Measurements from ENCODE around the gene ADPRS.

ADPRS gene

GRCh38 chr1:36085126-36085525 lies 3.6 kb upstream of the ADPRS start:
- DNase-seq (ENCODE audit: extremely low read depth, insufficient read length), result no peak
- H3K4me3 ChIP-seq (replicated peaks; ENCODE audit: low read depth, low read length), result no peak overlapping the region
- no peak for TF ChIP-seq CTCF (IDR thresholded peaks at IDR 0.05; ENCODE audit: insufficient read depth, low read length, poor library complexity, severe bottlenecking)
- no peaks in the 10 kb centered on the region for H3K36me3 ChIP-seq (ENCODE audit: control insufficient read depth, insufficient read depth, low read length)
- no peaks in the 10 kb centered on the region for H3K27me3 ChIP-seq (replicated peaks; ENCODE audit: control insufficient read depth, insufficient read depth, low read length)

- Histone ChIP-seq H3K27me3 (replicated peaks; ENCODE audit: control insufficient read depth, insufficient read depth, low read length) (no peaks in the 10 kb centered on the region), H3K36me3 (ENCODE audit: control insufficient read depth, insufficient read depth, low read length) (no peaks in the 10 kb centered on the region), H3K4me3 (replicated peaks; ENCODE audit: low read depth, low read length) (no peak overlapping the region)
- no peak for DNase-seq (ENCODE audit: extremely low read depth, insufficient read length)
- TF ChIP-seq CTCF (IDR thresholded peaks at IDR 0.05; ENCODE audit: insufficient read depth, low read length, poor library complexity, severe bottlenecking), result no peak
These were observed 2.8 kb upstream of the ADPRS start for GRCh38 chr1:36085686-36086526.

- H3K36me3 ChIP-seq (ENCODE audit: control insufficient read depth, insufficient read depth, low read length), result peaks cover 3% of the 10 kb centered on the region
- H3K4me3 ChIP-seq (replicated peaks; ENCODE audit: low read depth, low read length), result no peak overlapping the region
- no peak for TF ChIP-seq CTCF (IDR thresholded peaks at IDR 0.05; ENCODE audit: insufficient read depth, low read length, poor library complexity, severe bottlenecking)
- H3K27me3 ChIP-seq (replicated peaks; ENCODE audit: control insufficient read depth, insufficient read depth, low read length), result no peaks in the 10 kb centered on the region
- DNase-seq (ENCODE audit: extremely low read depth, insufficient read length), result no peak
These were observed 2.0 kb upstream of the ADPRS start for GRCh38 chr1:36086529-36087232.

GRCh38 chr1:36087233-36088123 lies 1.2 kb upstream of the ADPRS start:
- no peak overlapping the region for H3K4me3 ChIP-seq (replicated peaks; ENCODE audit: low read depth, low read length)
- H3K27me3 ChIP-seq (replicated peaks; ENCODE audit: control insufficient read depth, insufficient read depth, low read length), result no peaks in the 10 kb centered on the region
- TF ChIP-seq CTCF (IDR thresholded peaks at IDR 0.05; ENCODE audit: insufficient read depth, low read length, poor library complexity, severe bottlenecking), result no peak
- peaks cover 11% of the 10 kb centered on the region for H3K36me3 ChIP-seq (ENCODE audit: control insufficient read depth, insufficient read depth, low read length)
- DNase-seq (ENCODE audit: extremely low read depth, insufficient read length), result no peak

- Histone ChIP-seq H3K4me3 (replicated peaks; ENCODE audit: low read depth, low read length) (peak overlapping the region; percentile 95), H3K36me3 (ENCODE audit: control insufficient read depth, insufficient read depth, low read length) (peaks cover 18% of the 10 kb centered on the region), H3K27me3 (replicated peaks; ENCODE audit: control insufficient read depth, insufficient read depth, low read length) (no peaks in the 10 kb centered on the region)
- TF ChIP-seq CTCF (IDR thresholded peaks at IDR 0.05; ENCODE audit: insufficient read depth, low read length, poor library complexity, severe bottlenecking), result no peak
- DNase-seq (ENCODE audit: extremely low read depth, insufficient read length), result no peak
These were observed 471 bp upstream of the ADPRS start for GRCh38 chr1:36088265-36088576.
